Measurements from ENCODE around the gene RB1. TPM values are rescaled to one million over a fixed set of nuclear protein-coding genes. Genes with fewer than 3 reads are reported as not detected.
"Not testable (repeated sequence)": the region's sequence is repeated elsewhere in the genome, so short reads cannot be mapped to it uniquely, and the experiment has no call there.

Gene RB1
- total RNA-seq, 1 donor from 2014 or later = 34.0 TPM

DNA sequence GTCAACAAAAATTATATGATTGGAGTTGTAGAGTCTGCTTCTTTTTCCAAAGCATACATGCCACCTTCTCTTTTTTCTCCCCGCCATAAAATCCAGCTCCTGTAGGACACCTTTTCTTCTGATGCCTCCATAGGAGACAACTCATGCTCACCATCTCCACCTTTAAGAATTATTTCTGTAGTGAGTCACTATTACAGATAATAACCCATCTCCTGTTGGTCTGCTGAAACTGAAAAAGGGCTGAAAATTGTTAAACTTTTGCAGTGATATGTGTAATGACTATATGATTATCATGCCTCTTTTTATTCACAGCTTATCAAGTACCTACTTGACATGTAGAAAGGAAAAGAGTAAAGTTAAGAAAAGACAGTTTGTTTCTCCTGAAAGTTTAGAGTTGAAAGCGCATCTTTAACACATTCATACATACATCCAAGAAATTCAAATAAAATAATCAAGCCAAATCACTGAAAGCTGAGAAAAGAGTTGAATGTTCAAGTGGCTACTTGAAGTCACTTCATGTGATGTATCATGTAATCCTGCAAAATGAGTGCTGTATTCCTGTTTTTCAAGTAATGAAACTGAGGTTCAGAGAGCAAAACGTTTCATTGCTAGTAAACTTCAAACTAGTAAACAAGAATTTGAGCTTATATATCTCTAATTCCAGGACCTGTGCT is 144.9 kb downstream of the RB1 start:
- no peak overlapping the region for H3K27ac Mint-ChIP-seq
- H3K4me1 Mint-ChIP-seq (ENCODE audit: low read depth) = peaks cover 14% of the 10 kb centered on the region
- H3K4me3 Mint-ChIP-seq (ENCODE audit: low read depth) = no peak overlapping the region
- peaks cover 8% of the 10 kb centered on the region for H3K36me3 Mint-ChIP-seq (ENCODE audit: insufficient read depth)
- peaks cover 16% of the 10 kb centered on the region for H3K9me3 Mint-ChIP-seq (ENCODE audit: low read depth)
- DNase-seq (ENCODE audit: low spot score, unreplicated experiment) = no peak
- H3K27me3 Mint-ChIP-seq = no peaks in the 10 kb centered on the region
- TF ChIP-seq, protein P1, sequence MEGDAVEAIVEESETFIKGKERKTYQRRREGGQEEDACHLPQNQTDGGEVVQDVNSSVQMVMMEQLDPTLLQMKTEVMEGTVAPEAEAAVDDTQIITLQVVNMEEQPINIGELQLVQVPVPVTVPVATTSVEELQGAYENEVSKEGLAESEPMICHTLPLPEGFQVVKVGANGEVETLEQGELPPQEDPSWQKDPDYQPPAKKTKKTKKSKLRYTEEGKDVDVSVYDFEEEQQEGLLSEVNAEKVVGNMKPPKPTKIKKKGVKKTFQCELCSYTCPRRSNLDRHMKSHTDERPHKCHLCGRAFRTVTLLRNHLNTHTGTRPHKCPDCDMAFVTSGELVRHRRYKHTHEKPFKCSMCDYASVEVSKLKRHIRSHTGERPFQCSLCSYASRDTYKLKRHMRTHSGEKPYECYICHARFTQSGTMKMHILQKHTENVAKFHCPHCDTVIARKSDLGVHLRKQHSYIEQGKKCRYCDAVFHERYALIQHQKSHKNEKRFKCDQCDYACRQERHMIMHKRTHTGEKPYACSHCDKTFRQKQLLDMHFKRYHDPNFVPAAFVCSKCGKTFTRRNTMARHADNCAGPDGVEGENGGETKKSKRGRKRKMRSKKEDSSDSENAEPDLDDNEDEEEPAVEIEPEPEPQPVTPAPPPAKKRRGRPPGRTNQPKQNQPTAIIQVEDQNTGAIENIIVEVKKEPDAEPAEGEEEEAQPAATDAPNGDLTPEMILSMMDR (IDR thresholded peaks at IDR 0.05; ENCODE audit: unreplicated experiment) = no peak

DNA sequence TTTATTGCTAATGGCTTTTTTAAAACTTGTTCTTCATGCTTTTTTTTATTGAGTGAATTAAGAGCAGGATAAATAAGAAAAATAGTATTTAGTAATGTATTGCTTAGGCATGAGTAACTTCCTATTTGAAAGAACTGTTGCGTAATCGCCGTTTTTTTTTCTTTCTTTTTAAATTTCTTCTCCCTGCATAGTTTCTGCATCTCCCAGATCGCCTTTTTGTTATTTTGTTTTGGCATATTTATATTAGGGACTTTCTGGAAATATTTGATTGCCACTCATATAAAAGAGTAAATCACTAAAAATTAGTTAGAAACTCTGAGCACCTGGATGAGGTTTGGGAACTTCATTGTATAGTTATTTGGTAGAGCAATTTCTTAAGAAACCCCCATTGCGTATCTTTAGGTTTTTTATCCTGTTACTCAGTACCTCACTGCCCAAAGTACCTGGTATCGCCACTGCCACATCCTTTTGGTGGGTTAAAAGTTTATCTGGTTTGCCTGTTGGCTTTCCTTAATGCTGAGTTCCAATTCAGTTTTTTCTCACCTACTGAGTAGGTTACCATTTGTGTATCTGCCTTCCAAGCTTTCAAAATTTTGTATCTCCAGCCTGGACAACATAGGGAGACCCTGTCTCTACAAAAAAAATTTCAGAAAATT is 145.5 kb downstream of the RB1 start:
- Mint-ChIP-seq H3K36me3 (ENCODE audit: insufficient read depth) (peaks cover 8% of the 10 kb centered on the region), H3K9me3 (ENCODE audit: low read depth) (peaks cover 16% of the 10 kb centered on the region), H3K4me1 (ENCODE audit: low read depth) (peaks cover 21% of the 10 kb centered on the region), H3K4me3 (ENCODE audit: low read depth) (no peak overlapping the region), H3K27ac (no peak overlapping the region), H3K27me3 (no peaks in the 10 kb centered on the region)
- TF ChIP-seq, protein P1 (IDR thresholded peaks at IDR 0.05; ENCODE audit: unreplicated experiment) = no peak
- no peak for DNase-seq (ENCODE audit: low spot score, unreplicated experiment)

- peaks cover 8% of the 10 kb centered on the region for H3K36me3 Mint-ChIP-seq (ENCODE audit: insufficient read depth)
- no peak for DNase-seq (ENCODE audit: low spot score, unreplicated experiment)
- H3K27ac Mint-ChIP-seq = no peak overlapping the region
- H3K4me1 Mint-ChIP-seq (ENCODE audit: low read depth) = peaks cover 22% of the 10 kb centered on the region
- peaks cover 16% of the 10 kb centered on the region for H3K9me3 Mint-ChIP-seq (ENCODE audit: low read depth)
- H3K27me3 Mint-ChIP-seq = no peaks in the 10 kb centered on the region
- no peak overlapping the region for H3K4me3 Mint-ChIP-seq (ENCODE audit: low read depth)
- TF ChIP-seq, protein P1 (IDR thresholded peaks at IDR 0.05; ENCODE audit: unreplicated experiment) = no peak
These were observed 146.1 kb downstream of the RB1 start for GRCh38 chr13:48449656-48450055.

DNA sequence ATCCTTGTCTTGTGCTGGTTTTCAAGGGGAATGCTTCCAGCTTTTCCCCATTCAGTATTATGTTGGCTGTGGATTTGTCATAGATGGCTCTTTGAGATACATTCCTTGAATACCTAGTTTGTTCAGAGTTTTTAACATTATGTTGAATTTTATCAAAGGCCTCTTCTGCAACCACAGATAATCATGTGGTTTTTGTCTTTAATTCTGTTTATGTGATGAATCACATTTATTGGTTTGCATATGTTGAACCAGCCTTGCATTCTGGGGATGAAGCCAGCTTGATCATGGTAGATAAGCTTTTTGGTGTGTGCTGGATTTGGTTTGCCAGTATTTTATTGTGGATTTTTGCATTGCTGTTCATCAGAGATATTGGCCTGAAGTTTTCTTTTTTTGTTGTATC is 147.6 kb downstream of the RB1 start:
- peaks cover 23% of the 10 kb centered on the region for H3K4me1 Mint-ChIP-seq (ENCODE audit: low read depth)
- H3K36me3 Mint-ChIP-seq (ENCODE audit: insufficient read depth); DNase-seq (ENCODE audit: low spot score, unreplicated experiment); H3K4me3 Mint-ChIP-seq (ENCODE audit: low read depth); H3K27me3 Mint-ChIP-seq; H3K27ac Mint-ChIP-seq: not testable (repeated sequence)
- H3K9me3 Mint-ChIP-seq (ENCODE audit: low read depth) = peaks cover 16% of the 10 kb centered on the region

GRCh38 chr13:48456546-48456945 is 153.0 kb downstream of the RB1 start:
- Mint-ChIP-seq H3K4me3 (ENCODE audit: low read depth) (no peak overlapping the region), H3K27ac (no peak overlapping the region), H3K27me3 (no peaks in the 10 kb centered on the region), H3K4me1 (ENCODE audit: low read depth) (peaks cover 23% of the 10 kb centered on the region), H3K9me3 (ENCODE audit: low read depth) (peaks cover 6% of the 10 kb centered on the region), H3K36me3 (ENCODE audit: insufficient read depth) (peaks cover 11% of the 10 kb centered on the region)
- TF ChIP-seq, protein P1 (IDR thresholded peaks at IDR 0.05; ENCODE audit: unreplicated experiment) = no peak
- DNase-seq (ENCODE audit: low spot score, unreplicated experiment) = no peak
